ENCODE results near the gene HCFC1. TPM values are rescaled to one million over a fixed set of nuclear protein-coding genes. Genes with fewer than 3 reads are reported as not detected.
"Not testable (repeated sequence)": the region's sequence is repeated elsewhere in the genome, so short reads cannot be mapped to it uniquely, and the experiment has no call there.

HCFC1 gene
- total RNA-seq, 4 donors from 2014 or later: 32.6 to 51.6 (median 40.9) TPM

DNA sequence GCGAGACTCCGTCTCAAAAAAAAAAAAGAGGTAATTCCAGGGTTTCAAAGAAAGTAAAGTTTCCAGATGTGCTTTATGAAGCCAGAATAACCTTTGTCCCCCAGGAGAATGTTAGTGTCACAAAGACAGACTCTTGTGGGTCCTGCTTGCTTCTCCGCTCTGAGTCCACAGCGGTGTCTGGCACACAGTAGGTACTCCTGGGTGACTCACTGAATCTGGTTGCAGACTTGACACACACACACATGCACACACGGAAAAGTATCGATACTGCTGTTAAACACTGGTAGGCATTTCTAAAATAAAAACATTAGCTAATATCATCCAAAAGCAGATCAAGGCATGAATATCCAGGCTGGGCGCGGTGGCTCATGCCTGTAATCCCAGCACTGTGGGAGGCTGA lies 23.9 kb upstream of the HCFC1 start:
- no peak for DNase-seq (ENCODE audit: low spot score in 2 of 2)
- intact Hi-C loops (cut with DNase I; ENCODE audit: low total_unique reads): no loop called here
- WGBS, 2 donors: 91 to 94% methylated on average over 8 of the region's 8 CpGs
- TF ChIP-seq, protein P1, sequence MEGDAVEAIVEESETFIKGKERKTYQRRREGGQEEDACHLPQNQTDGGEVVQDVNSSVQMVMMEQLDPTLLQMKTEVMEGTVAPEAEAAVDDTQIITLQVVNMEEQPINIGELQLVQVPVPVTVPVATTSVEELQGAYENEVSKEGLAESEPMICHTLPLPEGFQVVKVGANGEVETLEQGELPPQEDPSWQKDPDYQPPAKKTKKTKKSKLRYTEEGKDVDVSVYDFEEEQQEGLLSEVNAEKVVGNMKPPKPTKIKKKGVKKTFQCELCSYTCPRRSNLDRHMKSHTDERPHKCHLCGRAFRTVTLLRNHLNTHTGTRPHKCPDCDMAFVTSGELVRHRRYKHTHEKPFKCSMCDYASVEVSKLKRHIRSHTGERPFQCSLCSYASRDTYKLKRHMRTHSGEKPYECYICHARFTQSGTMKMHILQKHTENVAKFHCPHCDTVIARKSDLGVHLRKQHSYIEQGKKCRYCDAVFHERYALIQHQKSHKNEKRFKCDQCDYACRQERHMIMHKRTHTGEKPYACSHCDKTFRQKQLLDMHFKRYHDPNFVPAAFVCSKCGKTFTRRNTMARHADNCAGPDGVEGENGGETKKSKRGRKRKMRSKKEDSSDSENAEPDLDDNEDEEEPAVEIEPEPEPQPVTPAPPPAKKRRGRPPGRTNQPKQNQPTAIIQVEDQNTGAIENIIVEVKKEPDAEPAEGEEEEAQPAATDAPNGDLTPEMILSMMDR (IDR thresholded peaks at IDR 0.05): no peak
- TF ChIP-seq POLR2A (IDR thresholded peaks at IDR 0.05): no peak
- no peak overlapping the region for H3K4me3 ChIP-seq (ENCODE audit: low read depth, poor library complexity, severe bottlenecking)

DNA sequence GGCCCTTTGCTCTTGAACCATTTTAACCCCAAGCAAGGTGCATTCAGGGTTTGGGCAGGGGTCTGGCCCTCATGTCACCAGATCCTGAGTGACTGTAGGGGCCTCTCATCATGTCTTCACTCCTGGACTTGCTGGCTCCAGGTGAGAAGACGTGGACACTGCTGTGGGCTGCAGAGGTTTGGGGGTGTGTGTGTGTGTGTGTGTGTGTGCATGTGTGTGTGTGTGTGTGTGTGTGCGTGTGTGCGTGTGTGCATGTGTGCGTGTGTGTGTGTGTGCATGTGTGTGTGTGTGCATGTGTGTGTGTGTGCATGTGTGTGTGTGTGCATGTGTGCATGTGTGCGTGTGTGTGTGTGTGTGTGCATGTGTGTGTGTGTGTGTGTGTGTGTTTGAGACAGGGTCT lies 22.8 kb upstream of the HCFC1 start:
- 73 to 83% methylated on average over 2 to 3 of the region's 5 CpGs for WGBS, 2 donors
- intact Hi-C loops (cut with DNase I; ENCODE audit: low total_unique reads); H3K4me3 ChIP-seq (ENCODE audit: low read depth, poor library complexity, severe bottlenecking); DNase-seq (ENCODE audit: low spot score in 2 of 2): not testable (repeated sequence)

DNA sequence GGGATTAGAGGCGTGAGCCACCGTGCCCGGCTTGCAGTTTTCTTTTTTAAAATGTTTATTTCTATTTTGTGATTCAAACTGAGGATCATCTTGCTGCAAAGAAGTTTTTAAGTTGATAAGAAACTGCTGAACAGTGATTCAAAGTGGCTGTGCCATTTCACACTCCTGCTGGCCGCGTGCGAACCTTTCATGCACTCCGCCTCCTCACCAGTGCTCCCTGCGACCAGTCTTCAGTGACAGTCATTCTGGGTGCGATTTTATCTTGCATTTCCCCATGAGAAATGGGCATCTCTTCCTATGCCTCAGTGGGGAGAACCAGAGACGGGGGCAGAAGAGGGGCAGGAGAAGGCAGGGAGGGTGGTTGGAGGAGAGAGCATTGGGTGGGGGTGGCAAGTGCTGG lies 22.4 kb upstream of the HCFC1 start:
- intact Hi-C loops (cut with DNase I; ENCODE audit: low total_unique reads): no loop called here
- TF ChIP-seq, protein P1 (IDR thresholded peaks at IDR 0.05): no peak
- no peak for TF ChIP-seq POLR2A (IDR thresholded peaks at IDR 0.05)
- 88 to 90% methylated on average over 9 to 10 of the region's 10 CpGs for WGBS, 2 donors

DNA sequence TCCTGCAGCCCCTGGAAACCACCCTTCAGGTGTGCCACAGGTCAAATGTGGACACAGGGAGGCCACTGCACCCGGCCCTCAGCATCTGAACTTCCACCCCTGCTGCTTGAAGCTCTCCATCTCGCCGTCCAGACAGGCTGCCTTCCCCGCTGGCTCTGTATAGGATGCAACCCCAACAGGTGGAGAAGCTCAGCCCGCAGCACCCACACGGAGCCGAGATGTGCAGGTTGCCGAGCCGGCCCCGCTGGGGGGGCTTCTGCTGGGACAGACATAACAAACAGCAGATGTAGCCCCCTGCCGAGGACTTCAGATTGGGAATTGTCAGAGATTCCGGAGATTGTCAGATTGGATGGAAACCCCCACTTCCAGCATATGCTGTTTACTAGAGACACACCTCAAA lies 21.5 kb upstream of the HCFC1 start:
- DNase-seq (ENCODE audit: low spot score in 2 of 2): no peak
- WGBS, 2 donors: 72 to 83% methylated on average over 12 of the region's 12 CpGs
- no peak overlapping the region for H3K4me3 ChIP-seq (ENCODE audit: low read depth, poor library complexity, severe bottlenecking)
- TF ChIP-seq, protein P1 (IDR thresholded peaks at IDR 0.05): no peak
- TF ChIP-seq POLR2A (IDR thresholded peaks at IDR 0.05): no peak
- intact Hi-C loops (cut with DNase I; ENCODE audit: low total_unique reads): no loop called here

More for the DNA sequence above, 22.4 kb upstream of the HCFC1 start:
- no peak overlapping the region for H3K4me3 ChIP-seq (ENCODE audit: low read depth, poor library complexity, severe bottlenecking)
- no peak for DNase-seq (ENCODE audit: low spot score in 2 of 2)

DNA sequence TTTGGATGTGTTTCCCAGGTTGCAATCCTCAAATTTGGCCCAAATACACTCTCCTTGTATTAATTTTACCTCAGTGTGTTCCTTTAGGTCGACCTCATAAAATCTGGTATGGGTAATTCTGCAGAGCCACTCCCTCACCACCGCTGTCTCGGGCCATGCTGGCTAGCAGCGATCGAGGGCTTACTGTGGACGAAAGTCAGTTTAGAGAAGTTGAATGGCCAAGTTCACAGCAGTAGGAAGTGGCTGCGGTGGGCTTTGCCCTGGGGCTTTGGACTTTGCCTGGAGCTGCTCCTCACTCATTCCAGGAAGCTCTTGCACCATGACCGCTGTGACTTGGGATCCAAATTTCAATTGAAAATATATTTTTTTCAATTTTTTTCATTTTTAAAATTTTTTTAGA lies 20.6 kb upstream of the HCFC1 start:
- H3K4me3 ChIP-seq (ENCODE audit: low read depth, poor library complexity, severe bottlenecking): no peak overlapping the region
- WGBS, 2 donors: 86% methylated on average over 8 of the region's 8 CpGs
- intact Hi-C loops (cut with DNase I; ENCODE audit: low total_unique reads): no loop called here
- TF ChIP-seq POLR2A (IDR thresholded peaks at IDR 0.05): no peak
- TF ChIP-seq, protein P1 (IDR thresholded peaks at IDR 0.05): no peak
- DNase-seq (ENCODE audit: low spot score in 2 of 2): no peak

DNA sequence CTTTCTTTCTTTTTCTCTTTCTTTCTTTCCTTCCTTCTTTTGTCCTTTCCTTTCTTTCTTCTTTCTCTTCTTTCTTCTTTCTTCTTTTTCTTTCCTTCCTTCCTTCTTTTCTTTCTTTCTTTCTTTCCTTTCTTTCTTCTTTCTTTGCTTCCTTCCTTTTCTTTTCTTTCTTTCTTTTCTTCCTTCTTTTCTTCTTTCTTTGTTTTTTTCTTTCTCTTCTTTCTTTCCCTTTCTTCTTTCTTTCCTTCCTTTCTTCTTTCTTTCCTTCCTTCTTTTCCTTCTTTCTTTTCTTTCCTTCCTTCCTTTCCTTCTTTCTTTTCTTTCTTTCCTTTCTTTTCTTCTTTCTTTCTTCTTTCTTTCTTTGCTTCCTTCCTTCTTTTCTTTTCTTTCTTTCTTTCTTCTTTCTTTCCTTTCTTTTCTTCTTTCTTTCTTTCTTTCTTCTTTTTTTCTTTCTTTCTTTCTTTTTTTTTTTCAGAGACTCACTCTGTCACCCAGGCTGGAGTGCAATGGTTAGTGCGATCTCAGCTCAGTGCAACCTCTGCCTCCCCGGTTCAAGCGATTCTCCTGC lies 19.5 kb upstream of the HCFC1 start:
- no peak for DNase-seq (ENCODE audit: low spot score in 2 of 2)
- no peak overlapping the region for H3K4me3 ChIP-seq (ENCODE audit: low read depth, poor library complexity, severe bottlenecking)
- intact Hi-C loops (cut with DNase I; ENCODE audit: low total_unique reads): no loop called here
- 98% methylated on average over 3 of the region's 3 CpGs for WGBS, 2 donors
- TF ChIP-seq POLR2A (IDR thresholded peaks at IDR 0.05): no peak
- TF ChIP-seq, protein P1 (IDR thresholded peaks at IDR 0.05): no peak

Data from lower leg skin (tissue), 4 donors.